HepG2 (cell line): ENCODE measurements around the gene IL18R1. TPM values are rescaled to one million over a fixed set of nuclear protein-coding genes. Genes with fewer than 3 reads are reported as not detected.

Source experiments
- ATAC-seq: fragments of 200-7000 bp; cut with Tn5 transposase; 3 replicates; pipeline ENCODE4 v1.9.1; 2020; ENCODE audit warnings: mild to moderate bottlenecking, moderate library complexity
- BruUV-seq: library from RNA; stranded (reverse); fragments of 400-500 nt; replicated peaks from 2 replicates; lab custom pipeline; 2021; lab: Mats Ljungman, UMichigan
- CTCF ChIA-PET: fragments of 300-600 bp; formaldehyde crosslinking; extraction: SDS; loops from one replicate; lab custom pipeline; 2021; ENCODE audit warnings: low total read pairs, inconsistent platforms, low intra/inter-chr PET ratio; lab: Yijun Ruan, JAX
- POLR2A ChIA-PET: fragments of 350-600 bp; sonication (Branson Sonifier 250); formaldehyde crosslinking; loops from one replicate; lab custom pipeline; 2020; ENCODE audit warnings: antibody characterized with exemption, inconsistent platforms; lab: Yijun Ruan, JAX
- DNase-seq: peaks from one replicate; pipeline ENCODE4 v3.0.0-alpha.2; 2015; ENCODE audit warnings: low spot score
- FAIRE-seq: peaks from 3 replicates; lab custom pipeline; 2011; peaks lifted over from hg19 to GRCh38; lab: Jason Lieb, UNC
- H2AFZ ChIP-seq: one replicate; pipeline ENCODE4 v1.6.1; 2011; ENCODE audit warnings: low read length, inconsistent platforms
- H3K27ac ChIP-seq: fragments of 300-600 bp; 3 replicates; pipeline ENCODE4 v1.8.0; 2011; ENCODE audit warnings: mixed run types, mild to moderate bottlenecking, mixed read lengths, low read length, inconsistent platforms; ENCODE audit not compliant: insufficient read depth; ENCODE audit errors: extremely low read length
- H3K27me3 ChIP-seq, 2 experiments: fragments of 200-600 bp in 1 of 2; 2 replicates in 1 of 2; 3 replicates in 1 of 2; pipeline versions ENCODE4 v1.6.0 to v1.8.0; 2011; ENCODE audit warnings: low read length in 2 of 2, mild to moderate bottlenecking in 2 of 2, moderate library complexity in 2 of 2, inconsistent platforms in 1 of 2; ENCODE audit not compliant: insufficient read depth in 2 of 2, control insufficient read depth in 1 of 2
- H3K36me3 ChIP-seq, 2 experiments: fragments of 200-600 bp in 1 of 2; replicated peaks in 1 of 2; 2 replicates in 1 of 2; 3 replicates in 1 of 2; pipeline versions ENCODE4 v1.5.1 to v1.8.0; 2011; ENCODE audit warnings: low read length in 2 of 2, inconsistent platforms in 1 of 2; ENCODE audit not compliant: insufficient read depth in 2 of 2, control insufficient read depth in 1 of 2
- H3K4me1 ChIP-seq: 2 replicates; pipeline ENCODE4 v1.5.1; 2012; ENCODE audit warnings: low read length, inconsistent platforms; ENCODE audit not compliant: insufficient read depth
- H3K4me2 ChIP-seq: 2 replicates; pipeline ENCODE4 v1.6.0; 2011; ENCODE audit warnings: low read depth, low read length, inconsistent platforms
- H3K4me3 ChIP-seq, 3 experiments: fragments of 200-600 bp in 1 of 3; sonication (generic), shearing (Covaris generic) in 1 of 3; replicated peaks in 1 of 3; 2 replicates each; pipeline ENCODE4 v1.5.1; 2011 to 2016; ENCODE audit warnings: low read length in 3 of 3, inconsistent platforms in 2 of 3, low read depth in 2 of 3, mild to moderate bottlenecking in 2 of 3, control low read depth in 1 of 3, mixed read lengths in 1 of 3; ENCODE audit not compliant: insufficient read depth in 1 of 3
- H3K79me2 ChIP-seq: one replicate; pipeline ENCODE4 v1.6.1; 2011; ENCODE audit warnings: low read length, inconsistent platforms; ENCODE audit not compliant: insufficient read depth
- H3K9ac ChIP-seq: 2 replicates; pipeline ENCODE4 v1.6.0; 2011; ENCODE audit warnings: mild to moderate bottlenecking, low read depth, low read length, inconsistent platforms; ENCODE audit not compliant: insufficient read depth
- H3K9me3 ChIP-seq: 2 replicates; pipeline ENCODE4 v1.5.1; 2012; ENCODE audit warnings: mild to moderate bottlenecking, low read length
- H4K20me1 ChIP-seq: 2 replicates; pipeline ENCODE4 v1.6.0; 2011; ENCODE audit warnings: inconsistent platforms, mild to moderate bottlenecking, low read length, moderate library complexity; ENCODE audit not compliant: insufficient read depth
- CBX5 ChIP-seq: sonication (generic); formaldehyde crosslinking; IDR thresholded peaks from 2 replicates; pipeline ENCODE4 v1.4.0; 2020; ENCODE audit warnings: missing genetic modification reagents, borderline replicate concordance
- ESRRA ChIP-seq: sonication (generic); formaldehyde crosslinking; IDR thresholded peaks from 2 replicates; pipeline ENCODE4 v1.5.1; 2020; ENCODE audit warnings: mild to moderate bottlenecking, low read depth, missing genetic modification reagents
- HCFC1 ChIP-seq: fragments of 150-350 bp; IDR thresholded peaks from 2 replicates; pipeline ENCODE4 v1.6.1; 2014; ENCODE audit warnings: low read depth, low read length
- KLF11 ChIP-seq: IDR thresholded peaks from 2 replicates; pipeline ENCODE4 v1.6.1; 2016; ENCODE audit warnings: missing compliant biosample characterization
- NCOA1 ChIP-seq: sonication (generic); formaldehyde crosslinking; IDR thresholded peaks from 2 replicates; pipeline ENCODE4 v1.9.0; 2021; ENCODE audit warnings: missing genetic modification reagents
- RFXAP ChIP-seq: sonication (generic); formaldehyde crosslinking; IDR thresholded peaks from 2 replicates; pipeline ENCODE4 v1.4.0; 2020; ENCODE audit warnings: missing genetic modification reagents, borderline replicate concordance
- TBX2 ChIP-seq: sonication (generic); formaldehyde crosslinking; IDR thresholded peaks from 2 replicates; pipeline ENCODE4 v1.5.0; 2020; ENCODE audit warnings: missing genetic modification reagents, mild to moderate bottlenecking, borderline replicate concordance
- U2AF1 ChIP-seq: fragments of 200-400 bp; formaldehyde crosslinking; optimal IDR thresholded peaks from 2 replicates; pipeline ENCODE3; 2017; ENCODE audit warnings: mild to moderate bottlenecking, low read depth, low read length
- ZNF143 ChIP-seq: sonication (generic); formaldehyde crosslinking; IDR thresholded peaks from 2 replicates; pipeline ENCODE4 v1.4.0; 2020; ENCODE audit warnings: missing genetic modification reagents
- ZNF296 ChIP-seq: sonication (generic); formaldehyde crosslinking; conservative IDR thresholded peaks from 2 replicates; pipeline ENCODE4 v1.5.0; 2020; ENCODE audit warnings: mild to moderate bottlenecking, missing genetic modification reagents
- ZNF326 ChIP-seq: sonication (generic); formaldehyde crosslinking; IDR thresholded peaks from 2 replicates; pipeline ENCODE4 v1.4.0; 2020; ENCODE audit warnings: missing genetic modification reagents, borderline replicate concordance
- ZNF333 ChIP-seq: sonication (generic); formaldehyde crosslinking; IDR thresholded peaks from 2 replicates; pipeline ENCODE4 v1.4.0; 2020; ENCODE audit warnings: mild to moderate bottlenecking, missing genetic modification reagents, borderline replicate concordance
- ZNF354B ChIP-seq: sonication (generic); formaldehyde crosslinking; IDR thresholded peaks from 2 replicates; pipeline ENCODE4 v1.8.0; 2022; ENCODE audit warnings: mild to moderate bottlenecking, missing genetic modification reagents
- ZNF451 ChIP-seq: sonication (generic); formaldehyde crosslinking; IDR thresholded peaks from 2 replicates; pipeline ENCODE4 v1.5.0; 2020; ENCODE audit warnings: mild to moderate bottlenecking, missing genetic modification reagents
- ZNF496 ChIP-seq: sonication (generic); formaldehyde crosslinking; IDR thresholded peaks from 2 replicates; pipeline ENCODE4 v1.8.1; 2023; ENCODE audit warnings: mild to moderate bottlenecking, moderate library complexity, missing genetic modification reagents; ENCODE audit not compliant: insufficient replicate concordance
- ZNF605 ChIP-seq: sonication (generic); formaldehyde crosslinking; IDR thresholded peaks from 2 replicates; pipeline ENCODE4 v1.8.0; 2022; ENCODE audit warnings: mild to moderate bottlenecking, missing genetic modification reagents
- ZNF746 ChIP-seq: sonication (generic); formaldehyde crosslinking; IDR thresholded peaks from 2 replicates; pipeline ENCODE4 v1.8.0; 2022; ENCODE audit warnings: mild to moderate bottlenecking, missing genetic modification reagents
- WGBS: methylation state at CpG from one replicate; pipeline ENCODE4 v1.1.6; 2017; ENCODE audit warnings: low lambda C conversion rate; 5-methylcytosine and 5-hydroxymethylcytosine counted together
- in situ Hi-C: cut with HindIII; loops from 2 replicates; pipeline ENCODE4 v1.10.0; 2017; ENCODE audit warnings: low pct_unique_long_range_greater_than_20kb; ENCODE audit not compliant: extremely low pct_ligation_motif_present
- intact Hi-C: fragments of 100-400 bp; cut with micrococcal nuclease; formaldehyde crosslinking; loops from one replicate; pipeline ENCODE4 v1.10.0; 2022; ENCODE audit not compliant: unreplicated experiment
- polyA plus RNA-seq, 8 experiments: library from polyadenylated mRNA; depleted of rRNA in 3 of 8; stranded (reverse) in 7 of 8; unstranded in 1 of 8; fragments of >200 nt; fragmentation: Illumina TruSeq in 4 of 8; extraction: Trizol in 4 of 8; gene quantifications; 2 replicates each; pipeline versions ENCODE4 v1.2.1 to v1.2.3, GENCODE V29; 2011 to 2016; ENCODE audit warnings: low read depth in 4 of 8, missing spikeins in 1 of 8, mixed read lengths in 1 of 8; ENCODE audit not compliant: insufficient read depth in 1 of 8
- total RNA-seq, 5 experiments: library from RNA; depleted of rRNA; stranded (reverse); fragments of >200 nt; fragmentation: Illumina TruSeq; extraction: Trizol; gene quantifications; 2 replicates each; pipeline ENCODE4 v1.2.3, GENCODE V29; 2016; ENCODE audit warnings: low read depth in 1 of 5
- TF ChIP-seq, protein P1 (sequence below): IDR thresholded peaks from 2 replicates; pipeline ENCODE4 v1.4.0; 2020; ENCODE audit warnings: mild to moderate bottlenecking, missing genetic modification reagents
- TF ChIP-seq, protein P2 (sequence below): sonication (generic); formaldehyde crosslinking; IDR thresholded peaks from 2 replicates; pipeline ENCODE4 v1.4.0; 2020; ENCODE audit warnings: missing genetic modification reagents

IL18R1 gene
- total and polyA plus RNA-seq, 2 of the 13 experiments (the other 11 are each of a cell fraction or from before 2014, with no cell fraction given) = 0.01 to 0.04 TPM

- no peaks in the 10 kb centered on the region for H4K20me1 ChIP-seq
- no peak overlapping the region for H3K9ac ChIP-seq
- WGBS = 8% methylated on average over 1 of the region's 1 CpG
- H3K27me3 ChIP-seq = no peaks in the 10 kb centered on the region
- POLR2A ChIA-PET = no interaction called here
- DNase-seq = no peak
- no peak overlapping the region for H2AFZ ChIP-seq
- ATAC-seq = no peak
- TF ChIP-seq ZNF496 (CRISPR knock-in tag) (no peak), NCOA1 (CRISPR knock-in tag) (no peak), ZNF296 (CRISPR knock-in tag) (no peak), RFXAP (CRISPR knock-in tag) (no peak), ZNF354B (CRISPR knock-in tag) (no peak), ZNF333 (CRISPR knock-in tag) (no peak), ZNF326 (CRISPR knock-in tag) (no peak), ZNF605 (no peak), TBX2 (CRISPR knock-in tag) (no peak), ZNF143 (CRISPR knock-in tag) (no peak), ESRRA (no peak), ZNF746 (CRISPR knock-in tag) (no peak), ZNF451 (CRISPR knock-in tag) (no peak), CBX5 (CRISPR knock-in tag) (no peak), KLF11 (CRISPR knock-in tag) (no peak), U2AF1 (no peak), HCFC1 (no peak)
- TF ChIP-seq, protein P1, sequence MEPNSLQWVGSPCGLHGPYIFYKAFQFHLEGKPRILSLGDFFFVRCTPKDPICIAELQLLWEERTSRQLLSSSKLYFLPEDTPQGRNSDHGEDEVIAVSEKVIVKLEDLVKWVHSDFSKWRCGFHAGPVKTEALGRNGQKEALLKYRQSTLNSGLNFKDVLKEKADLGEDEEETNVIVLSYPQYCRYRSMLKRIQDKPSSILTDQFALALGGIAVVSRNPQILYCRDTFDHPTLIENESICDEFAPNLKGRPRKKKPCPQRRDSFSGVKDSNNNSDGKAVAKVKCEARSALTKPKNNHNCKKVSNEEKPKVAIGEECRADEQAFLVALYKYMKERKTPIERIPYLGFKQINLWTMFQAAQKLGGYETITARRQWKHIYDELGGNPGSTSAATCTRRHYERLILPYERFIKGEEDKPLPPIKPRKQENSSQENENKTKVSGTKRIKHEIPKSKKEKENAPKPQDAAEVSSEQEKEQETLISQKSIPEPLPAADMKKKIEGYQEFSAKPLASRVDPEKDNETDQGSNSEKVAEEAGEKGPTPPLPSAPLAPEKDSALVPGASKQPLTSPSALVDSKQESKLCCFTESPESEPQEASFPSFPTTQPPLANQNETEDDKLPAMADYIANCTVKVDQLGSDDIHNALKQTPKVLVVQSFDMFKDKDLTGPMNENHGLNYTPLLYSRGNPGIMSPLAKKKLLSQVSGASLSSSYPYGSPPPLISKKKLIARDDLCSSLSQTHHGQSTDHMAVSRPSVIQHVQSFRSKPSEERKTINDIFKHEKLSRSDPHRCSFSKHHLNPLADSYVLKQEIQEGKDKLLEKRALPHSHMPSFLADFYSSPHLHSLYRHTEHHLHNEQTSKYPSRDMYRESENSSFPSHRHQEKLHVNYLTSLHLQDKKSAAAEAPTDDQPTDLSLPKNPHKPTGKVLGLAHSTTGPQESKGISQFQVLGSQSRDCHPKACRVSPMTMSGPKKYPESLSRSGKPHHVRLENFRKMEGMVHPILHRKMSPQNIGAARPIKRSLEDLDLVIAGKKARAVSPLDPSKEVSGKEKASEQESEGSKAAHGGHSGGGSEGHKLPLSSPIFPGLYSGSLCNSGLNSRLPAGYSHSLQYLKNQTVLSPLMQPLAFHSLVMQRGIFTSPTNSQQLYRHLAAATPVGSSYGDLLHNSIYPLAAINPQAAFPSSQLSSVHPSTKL = no peak
- TF ChIP-seq, protein P2, sequence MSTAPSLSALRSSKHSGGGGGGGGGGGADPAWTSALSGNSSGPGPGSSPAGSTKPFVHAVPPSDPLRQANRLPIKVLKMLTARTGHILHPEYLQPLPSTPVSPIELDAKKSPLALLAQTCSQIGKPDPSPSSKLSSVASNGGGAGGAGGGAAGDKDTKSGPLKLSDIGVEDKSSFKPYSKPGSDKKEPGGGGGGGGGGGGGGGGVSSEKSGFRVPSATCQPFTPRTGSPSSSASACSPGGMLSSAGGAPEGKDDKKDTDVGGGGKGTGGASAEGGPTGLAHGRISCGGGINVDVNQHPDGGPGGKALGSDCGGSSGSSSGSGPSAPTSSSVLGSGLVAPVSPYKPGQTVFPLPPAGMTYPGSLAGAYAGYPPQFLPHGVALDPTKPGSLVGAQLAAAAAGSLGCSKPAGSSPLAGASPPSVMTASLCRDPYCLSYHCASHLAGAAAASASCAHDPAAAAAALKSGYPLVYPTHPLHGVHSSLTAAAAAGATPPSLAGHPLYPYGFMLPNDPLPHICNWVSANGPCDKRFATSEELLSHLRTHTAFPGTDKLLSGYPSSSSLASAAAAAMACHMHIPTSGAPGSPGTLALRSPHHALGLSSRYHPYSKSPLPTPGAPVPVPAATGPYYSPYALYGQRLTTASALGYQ (CRISPR knock-in tag) = no peak
- TF ChIP-seq, all 625 proteins: peak for 0
- Histone ChIP-seq H3K27ac (no peak overlapping the region), H3K36me3 (no peaks in the 10 kb centered on the region), H3K4me3 (no peak overlapping the region), H3K4me2 (no peak overlapping the region), H3K9me3 (peaks cover 21% of the 10 kb centered on the region), H3K79me2 (no peaks in the 10 kb centered on the region), H3K4me1 (peaks cover 10% of the 10 kb centered on the region)
- CTCF ChIA-PET = no interaction called here
- no peak for FAIRE-seq
- in situ Hi-C loops (no loop called here), intact Hi-C loops (no loop called here)
- BruUV-seq = no TSS peak
Measured at GRCh38 chr2:102365763-102366162, 10.2 kb downstream of the IL18R1 start.
